GM19372 (cell line): ENCODE data around the gene KLHL17.
"Not testable (repeated sequence)": the region's sequence is repeated elsewhere in the genome, so short reads cannot be mapped to it uniquely, and the experiment has no call there.

ENCODE experiments used
- ATAC-seq: cut with Tn5 transposase; IDR thresholded peaks from one replicate; pipeline ENCODE4 v1.9.1; 2021; ENCODE audit warnings: mild to moderate bottlenecking, low read depth, moderate library complexity; ENCODE audit not compliant: unreplicated experiment

Gene KLHL17

GRCh38 chr1:978835-979743 lies 18.7 kb downstream of the KLHL17 start:
- no peak for ATAC-seq

DNA sequence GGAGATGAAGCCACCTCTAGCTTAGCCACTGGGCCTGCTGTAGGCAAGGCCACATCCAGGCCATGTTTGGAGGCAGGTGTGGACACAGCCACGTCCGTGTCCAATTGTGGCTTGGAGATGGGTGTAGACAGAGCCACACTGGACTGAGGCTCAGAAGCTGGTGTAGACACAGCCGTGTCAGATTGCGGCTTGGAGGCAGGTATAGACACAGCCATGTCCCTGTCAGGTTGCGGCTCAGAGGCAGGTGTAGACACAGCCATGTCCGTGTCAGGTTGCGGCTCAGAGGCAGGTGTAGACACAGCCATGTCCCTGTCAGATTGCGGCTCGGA lies 19.3 kb downstream of the KLHL17 start:
- ATAC-seq: no peak

- ATAC-seq: no peak
These were observed 19.8 kb downstream of the KLHL17 start for GRCh38 chr1:980137-980571.

GRCh38 chr1:980602-981395 lies 20.4 kb downstream of the KLHL17 start:
- ATAC-seq: no peak

DNA sequence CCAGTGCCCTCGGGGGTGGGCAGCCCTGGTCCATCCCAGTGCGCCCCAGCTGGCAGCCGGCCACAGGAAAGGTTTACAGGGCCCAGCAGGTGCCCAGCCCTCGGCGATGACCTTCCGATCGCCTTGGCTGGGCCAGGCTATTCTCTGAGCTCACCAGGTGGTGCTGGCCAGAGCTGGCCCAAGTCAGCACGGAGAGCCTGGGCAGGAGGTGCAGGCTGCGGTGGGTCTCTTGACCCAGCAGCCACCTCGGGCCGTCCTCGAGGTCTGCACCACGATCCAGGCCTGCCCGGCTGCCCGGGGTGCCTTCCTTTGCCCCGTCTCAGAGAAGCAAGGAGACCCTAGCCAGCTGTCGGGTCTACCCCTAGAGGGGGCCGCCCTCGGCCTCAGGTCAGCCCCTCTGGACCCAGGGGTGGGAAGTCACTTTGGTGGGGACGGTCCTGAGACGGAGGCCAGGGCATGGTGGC lies 21.1 kb downstream of the KLHL17 start:
- no peak for ATAC-seq

- ATAC-seq: no peak
These were observed 21.7 kb downstream of the KLHL17 start, which contains the start of gene PERM1 for GRCh38 chr1:981955-982558. PERM1 (minus strand) TSS chr1:982093; CDS start chr1:981029, 1,064 bp downstream.

DNA sequence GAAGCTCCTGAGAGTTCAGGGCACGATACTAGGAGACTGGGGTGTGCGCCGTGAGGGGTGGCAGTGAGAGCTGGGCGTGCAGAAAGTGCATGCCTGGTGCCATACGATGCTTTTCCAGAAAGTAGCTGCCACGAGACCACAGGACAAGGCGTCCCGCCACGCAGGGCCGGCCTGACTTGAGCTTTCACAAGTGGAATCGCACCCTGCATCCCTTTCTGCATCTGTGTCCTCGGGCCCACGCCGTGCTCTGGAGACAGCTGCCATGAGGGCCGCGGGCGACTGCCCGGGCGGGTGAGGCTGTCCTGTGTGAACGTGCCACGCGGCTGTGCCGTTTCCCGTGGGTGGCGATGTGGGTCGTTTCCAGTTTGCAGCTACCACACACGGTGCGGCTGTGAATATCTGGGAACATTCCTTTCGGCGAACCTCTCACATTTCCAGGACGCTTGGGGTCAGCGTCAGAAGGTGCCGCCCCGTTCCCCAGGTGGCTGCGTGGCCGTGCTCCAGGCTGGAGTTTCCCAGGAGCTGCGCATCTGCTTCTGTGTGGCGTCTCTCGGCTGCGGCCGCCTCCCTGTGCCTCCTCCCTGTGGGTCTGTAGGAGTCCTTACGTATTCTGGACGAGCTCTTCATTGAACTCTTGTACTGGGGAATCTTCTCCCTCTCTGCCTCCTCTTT lies 22.5 kb downstream of the KLHL17 start:
- ATAC-seq: no peak

GRCh38 chr1:983798-984475 lies 23.6 kb downstream of the KLHL17 start:
- no peak for ATAC-seq

- no peak for ATAC-seq
These were observed 24.1 kb downstream of the KLHL17 start for GRCh38 chr1:984476-984814.

GRCh38 chr1:985126-985525 lies 24.7 kb downstream of the KLHL17 start:
- no peak for ATAC-seq

GRCh38 chr1:988061-988460 lies 27.7 kb downstream of the KLHL17 start:
- ATAC-seq: not testable (repeated sequence)

DNA sequence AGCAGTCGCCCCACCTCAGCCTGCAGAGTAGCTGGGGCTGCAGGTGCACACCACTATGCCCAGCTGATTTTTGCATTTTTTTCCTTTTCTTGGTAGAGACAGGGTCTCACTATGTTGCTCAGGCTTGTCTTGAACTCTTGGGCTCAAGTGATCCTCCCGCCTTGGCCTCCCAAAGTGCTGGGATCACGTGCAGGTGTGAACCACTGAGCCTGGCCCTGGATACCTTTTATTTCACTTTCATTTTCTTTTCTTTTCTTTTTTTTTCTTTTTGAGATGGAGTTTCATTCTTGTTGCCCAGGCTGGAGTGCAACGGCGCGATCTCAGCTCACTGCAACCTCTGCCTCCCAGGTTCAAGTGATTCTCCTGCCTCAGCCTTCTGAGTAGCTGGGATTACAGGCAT lies 30.9 kb downstream of the KLHL17 start:
- not testable (repeated sequence) for ATAC-seq

DNA sequence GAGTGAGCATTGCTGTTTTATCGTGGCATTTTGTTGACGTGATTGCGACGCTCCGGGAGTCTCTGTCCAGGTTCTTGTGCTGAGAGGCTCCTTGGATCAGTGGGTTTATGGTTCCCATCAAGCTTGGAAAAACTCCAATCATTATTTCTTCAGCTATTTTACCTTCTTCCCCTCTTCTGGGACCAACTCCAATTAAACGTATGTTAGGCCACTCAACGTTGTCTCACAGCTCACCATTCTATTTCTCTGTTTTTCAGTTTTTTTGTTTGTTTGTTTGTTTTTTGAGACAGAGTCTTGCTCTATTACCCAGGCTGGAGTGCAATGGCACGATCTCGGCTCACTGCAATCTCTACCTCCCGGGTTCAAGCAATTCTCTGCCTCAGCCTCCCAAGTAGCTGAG lies 31.5 kb downstream of the KLHL17 start:
- no peak for ATAC-seq

- ATAC-seq: no peak
These were observed 32.0 kb downstream of the KLHL17 start for GRCh38 chr1:992362-992761.

GRCh38 chr1:993379-993995 lies 33.1 kb downstream of the KLHL17 start:
- ATAC-seq: no peak

- not testable (repeated sequence) for ATAC-seq
These were observed 34.2 kb downstream of the KLHL17 start for GRCh38 chr1:994546-994945.

DNA sequence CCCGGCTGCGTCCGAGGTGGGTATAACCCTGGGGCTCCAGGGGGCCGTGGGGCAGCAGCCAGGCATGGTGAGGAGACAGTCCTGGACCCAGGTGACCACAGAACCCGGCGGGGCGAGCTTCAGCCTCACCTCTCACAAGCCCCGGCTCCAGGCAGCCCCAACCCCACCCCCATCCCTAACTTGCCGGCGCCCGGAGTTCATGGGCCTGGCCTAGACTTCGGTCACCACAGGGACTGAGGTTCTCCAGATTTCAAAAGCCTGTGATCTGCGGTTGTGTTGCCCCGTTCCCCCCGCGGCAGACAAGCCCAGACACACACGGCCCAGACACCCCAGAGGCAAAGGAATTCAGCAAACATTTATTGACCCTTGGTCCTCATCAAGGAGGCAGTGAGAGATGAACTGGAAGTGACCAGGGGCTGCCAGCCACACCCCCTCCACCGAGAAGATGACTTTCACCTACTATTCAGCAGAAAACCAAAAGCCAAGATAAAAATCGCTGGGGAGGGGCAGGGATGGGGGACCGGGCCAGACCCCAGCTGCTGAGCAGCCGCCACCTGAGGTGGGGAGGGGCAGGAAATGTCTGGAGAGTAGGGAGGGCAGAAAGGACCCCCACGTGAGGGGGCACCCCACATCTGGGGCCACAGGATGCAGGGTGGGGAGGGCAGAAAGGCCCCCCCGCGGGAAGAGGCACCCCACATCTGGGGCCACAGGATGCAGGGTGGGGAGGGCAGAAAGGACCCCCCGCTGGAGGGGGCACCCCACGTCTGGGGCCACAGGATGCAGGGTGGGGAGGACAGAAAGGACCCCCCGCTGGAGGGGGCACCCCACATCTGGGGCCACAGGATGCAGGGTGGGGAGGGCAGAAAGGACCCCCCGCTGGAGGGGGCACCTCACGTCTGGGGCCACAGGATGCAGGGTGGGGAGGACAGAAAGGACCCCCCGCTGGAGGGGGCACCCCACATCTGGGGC lies 35.6 kb downstream of the KLHL17 start:
- no peak for ATAC-seq
